Peyer's patch (tissue), 4 donors: Measurements from ENCODE around the gene CLCN4.

ENCODE experiments used
- CTCF ChIP-seq, 6 experiments: fragments of 450-650 bp in 4 of 6; fragments of 200-600 bp in 2 of 6; sonication (generic) in 1 of 6; IDR thresholded peaks; one replicate each; pipeline ENCODE4 v1.5.1; 2017 to 2019; ENCODE audit warnings: antibody characterized with exemption in 6 of 6, mild to moderate bottlenecking in 3 of 6, moderate library complexity in 1 of 6
- POLR2A ChIP-seq, 2 donors: fragments of 450-650 bp; IDR thresholded peaks; one replicate each; pipeline ENCODE4 v1.5.1; 2017; ENCODE audit warnings: antibody characterized with exemption in 2 of 2, mild to moderate bottlenecking in 2 of 2, moderate library complexity in 2 of 2

- TF ChIP-seq CTCF (IDR thresholded peaks at IDR 0.05) (no peak), POLR2A (IDR thresholded peaks at IDR 0.05) (no peak)
Observed at GRCh38 chrX:10239611-10240064, 82.9 kb downstream of the CLCN4 start.
